Esophagus muscularis mucosa (tissue), 3 donors: ENCODE data around the gene UBTD1.
"Not testable (repeated sequence)": the region's sequence is repeated elsewhere in the genome, so short reads cannot be mapped to it uniquely, and the experiment has no call there.

Experiments used
- CTCF ChIP-seq, 3 experiments: fragments of 200-600 bp in 2 of 3; fragments of 450-650 bp in 1 of 3; sonication (generic) in 2 of 3; IDR thresholded peaks; one replicate each; pipeline ENCODE4 v1.5.1; 2017 to 2019; ENCODE audit warnings: antibody characterized with exemption in 3 of 3, mild to moderate bottlenecking in 2 of 3, moderate library complexity in 1 of 3
- POLR2AphosphoS5 ChIP-seq, 2 donors: sonication (generic); formaldehyde crosslinking; IDR thresholded peaks; one replicate each; pipeline ENCODE4 v1.6.1; 2017; ENCODE audit warnings: antibody characterized with exemption in 2 of 2

- TF ChIP-seq POLR2AphosphoS5, CTCF (IDR thresholded peaks at IDR 0.05): not testable (repeated sequence)
These were observed 77.8 kb downstream of the UBTD1 start for GRCh38 chr10:97576487-97576886.
